ENCODE measurements around the gene ALPL. TPM values are rescaled to one million over a fixed set of nuclear protein-coding genes. Genes with fewer than 3 reads are reported as not detected.

ALPL gene
- polyA plus RNA-seq, 1 donor from 2014 or later: 0.42 TPM

DNA sequence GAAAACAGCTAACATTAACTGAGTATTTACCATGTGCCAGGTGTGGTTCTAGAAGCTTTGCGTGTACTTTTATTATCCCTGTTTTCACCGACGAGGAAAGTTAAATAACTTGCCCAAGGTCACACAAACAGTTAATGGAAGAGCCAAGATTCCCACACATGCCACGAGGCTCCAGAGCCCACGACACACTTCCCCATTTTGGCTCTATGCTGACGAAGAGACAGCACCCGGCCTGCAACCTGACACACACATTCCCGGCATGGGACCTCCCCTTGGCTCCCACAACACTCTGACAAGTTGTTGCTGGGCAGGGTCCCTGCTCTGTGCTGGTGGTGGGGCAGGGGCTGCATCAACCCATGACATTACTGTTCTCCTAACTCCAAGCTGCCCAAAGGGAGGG lies 107.1 kb downstream of the ALPL start:
- H3K9ac ChIP-seq (ENCODE audit: low read length): no peak overlapping the region
- no peak overlapping the region for H2AFZ ChIP-seq (ENCODE audit: low read depth, low read length)
- no peaks in the 10 kb centered on the region for H3K9me2 ChIP-seq (ENCODE audit: insufficient read depth, low read length)
- no peaks in the 10 kb centered on the region for H3K36me3 ChIP-seq (ENCODE audit: insufficient read depth, low read length)
- H3K4me2 ChIP-seq (ENCODE audit: low read length): no peak overlapping the region
- no peaks in the 10 kb centered on the region for H3K79me2 ChIP-seq (replicated peaks; ENCODE audit: insufficient read depth, low read length)
- no peaks in the 10 kb centered on the region for H3K27me3 ChIP-seq (ENCODE audit: insufficient read depth, low read depth, low read length)
- H3K9me3 ChIP-seq (ENCODE audit: low read length): no peaks in the 10 kb centered on the region
- H3F3A ChIP-seq (ENCODE audit: insufficient read depth, low read length, poor library complexity, severe bottlenecking): no peaks in the 10 kb centered on the region
- H3K4me3 ChIP-seq (ENCODE audit: low read length): no peak overlapping the region
- TF ChIP-seq, protein P1, sequence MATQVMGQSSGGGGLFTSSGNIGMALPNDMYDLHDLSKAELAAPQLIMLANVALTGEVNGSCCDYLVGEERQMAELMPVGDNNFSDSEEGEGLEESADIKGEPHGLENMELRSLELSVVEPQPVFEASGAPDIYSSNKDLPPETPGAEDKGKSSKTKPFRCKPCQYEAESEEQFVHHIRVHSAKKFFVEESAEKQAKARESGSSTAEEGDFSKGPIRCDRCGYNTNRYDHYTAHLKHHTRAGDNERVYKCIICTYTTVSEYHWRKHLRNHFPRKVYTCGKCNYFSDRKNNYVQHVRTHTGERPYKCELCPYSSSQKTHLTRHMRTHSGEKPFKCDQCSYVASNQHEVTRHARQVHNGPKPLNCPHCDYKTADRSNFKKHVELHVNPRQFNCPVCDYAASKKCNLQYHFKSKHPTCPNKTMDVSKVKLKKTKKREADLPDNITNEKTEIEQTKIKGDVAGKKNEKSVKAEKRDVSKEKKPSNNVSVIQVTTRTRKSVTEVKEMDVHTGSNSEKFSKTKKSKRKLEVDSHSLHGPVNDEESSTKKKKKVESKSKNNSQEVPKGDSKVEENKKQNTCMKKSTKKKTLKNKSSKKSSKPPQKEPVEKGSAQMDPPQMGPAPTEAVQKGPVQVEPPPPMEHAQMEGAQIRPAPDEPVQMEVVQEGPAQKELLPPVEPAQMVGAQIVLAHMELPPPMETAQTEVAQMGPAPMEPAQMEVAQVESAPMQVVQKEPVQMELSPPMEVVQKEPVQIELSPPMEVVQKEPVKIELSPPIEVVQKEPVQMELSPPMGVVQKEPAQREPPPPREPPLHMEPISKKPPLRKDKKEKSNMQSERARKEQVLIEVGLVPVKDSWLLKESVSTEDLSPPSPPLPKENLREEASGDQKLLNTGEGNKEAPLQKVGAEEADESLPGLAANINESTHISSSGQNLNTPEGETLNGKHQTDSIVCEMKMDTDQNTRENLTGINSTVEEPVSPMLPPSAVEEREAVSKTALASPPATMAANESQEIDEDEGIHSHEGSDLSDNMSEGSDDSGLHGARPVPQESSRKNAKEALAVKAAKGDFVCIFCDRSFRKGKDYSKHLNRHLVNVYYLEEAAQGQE (IDR thresholded peaks at IDR 0.05; ENCODE audit: borderline replicate concordance): no peak
- TF ChIP-seq EP300 (conservative IDR thresholded peaks at IDR 0.05; ENCODE audit: poor library complexity, severe bottlenecking) (no peak), MXI1 (conservative IDR thresholded peaks at IDR 0.05; ENCODE audit: poor library complexity, severe bottlenecking) (no peak)
- TF ChIP-seq, protein P2, sequence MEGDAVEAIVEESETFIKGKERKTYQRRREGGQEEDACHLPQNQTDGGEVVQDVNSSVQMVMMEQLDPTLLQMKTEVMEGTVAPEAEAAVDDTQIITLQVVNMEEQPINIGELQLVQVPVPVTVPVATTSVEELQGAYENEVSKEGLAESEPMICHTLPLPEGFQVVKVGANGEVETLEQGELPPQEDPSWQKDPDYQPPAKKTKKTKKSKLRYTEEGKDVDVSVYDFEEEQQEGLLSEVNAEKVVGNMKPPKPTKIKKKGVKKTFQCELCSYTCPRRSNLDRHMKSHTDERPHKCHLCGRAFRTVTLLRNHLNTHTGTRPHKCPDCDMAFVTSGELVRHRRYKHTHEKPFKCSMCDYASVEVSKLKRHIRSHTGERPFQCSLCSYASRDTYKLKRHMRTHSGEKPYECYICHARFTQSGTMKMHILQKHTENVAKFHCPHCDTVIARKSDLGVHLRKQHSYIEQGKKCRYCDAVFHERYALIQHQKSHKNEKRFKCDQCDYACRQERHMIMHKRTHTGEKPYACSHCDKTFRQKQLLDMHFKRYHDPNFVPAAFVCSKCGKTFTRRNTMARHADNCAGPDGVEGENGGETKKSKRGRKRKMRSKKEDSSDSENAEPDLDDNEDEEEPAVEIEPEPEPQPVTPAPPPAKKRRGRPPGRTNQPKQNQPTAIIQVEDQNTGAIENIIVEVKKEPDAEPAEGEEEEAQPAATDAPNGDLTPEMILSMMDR (IDR thresholded peaks at IDR 0.05; ENCODE audit: poor library complexity, severe bottlenecking): no peak
- no peak overlapping the region for H3K27ac ChIP-seq (ENCODE audit: low read length)
- H4K20me1 ChIP-seq (ENCODE audit: insufficient read depth): no peaks in the 10 kb centered on the region

DNA sequence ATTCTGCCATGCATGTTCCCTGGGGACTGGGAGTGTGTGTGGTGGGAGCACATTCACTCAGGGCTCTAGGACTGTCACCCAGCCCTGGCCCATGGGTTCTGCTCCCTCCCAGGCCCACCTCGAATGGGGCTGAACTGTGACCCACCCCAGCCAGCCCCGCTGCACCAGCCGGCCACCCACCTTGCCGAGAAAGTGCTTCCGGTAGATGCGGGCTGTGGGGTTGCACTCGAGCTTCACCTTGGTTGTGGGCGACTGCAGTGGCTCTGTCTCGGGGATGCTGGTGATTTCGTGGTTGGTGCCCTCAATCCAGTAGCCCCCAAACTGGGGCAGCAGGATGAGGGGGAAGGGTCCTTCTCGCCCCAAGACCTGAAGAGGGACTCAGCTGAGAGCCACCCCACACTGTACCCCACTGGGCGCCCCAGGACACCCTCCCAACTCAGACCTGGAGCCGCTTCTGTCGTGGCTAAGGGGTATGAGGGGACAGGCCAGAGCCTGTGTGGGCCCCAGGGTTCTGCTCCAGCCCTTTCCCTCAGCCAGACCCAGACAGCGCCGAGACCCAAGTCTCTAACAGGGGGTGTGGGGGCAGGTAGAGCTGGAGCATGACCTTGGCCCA lies 108.0 kb downstream of the ALPL start:
- Histone ChIP-seq H3K27me3 (ENCODE audit: insufficient read depth, low read depth, low read length) (peaks cover 3% of the 10 kb centered on the region), H2AFZ (ENCODE audit: low read depth, low read length) (no peak overlapping the region), H3K27ac (ENCODE audit: low read length) (no peak overlapping the region), H4K20me1 (ENCODE audit: insufficient read depth) (no peaks in the 10 kb centered on the region), H3K9ac (ENCODE audit: low read length) (no peak overlapping the region), H3K4me3 (ENCODE audit: low read length) (no peak overlapping the region), H3K9me2 (ENCODE audit: insufficient read depth, low read length) (no peaks in the 10 kb centered on the region), H3K36me3 (ENCODE audit: insufficient read depth, low read length) (no peaks in the 10 kb centered on the region), H3K4me2 (ENCODE audit: low read length) (no peak overlapping the region), H3K79me2 (replicated peaks; ENCODE audit: insufficient read depth, low read length) (no peaks in the 10 kb centered on the region), H3F3A (ENCODE audit: insufficient read depth, low read length, poor library complexity, severe bottlenecking) (no peaks in the 10 kb centered on the region), H3K9me3 (ENCODE audit: low read length) (no peaks in the 10 kb centered on the region)
- no peak for TF ChIP-seq SMC3 (conservative IDR thresholded peaks at IDR 0.05; ENCODE audit: poor library complexity)
- no peak for TF ChIP-seq MXI1 (conservative IDR thresholded peaks at IDR 0.05; ENCODE audit: poor library complexity, severe bottlenecking)
- TF ChIP-seq POLR2AphosphoS5 (IDR thresholded peaks at IDR 0.05): no peak
- TF ChIP-seq, protein P2 (IDR thresholded peaks at IDR 0.05; ENCODE audit: poor library complexity, severe bottlenecking): no peak
- TF ChIP-seq, protein P1 (IDR thresholded peaks at IDR 0.05; ENCODE audit: borderline replicate concordance): no peak
- no peak for TF ChIP-seq TAF1 (IDR thresholded peaks at IDR 0.05; ENCODE audit: low read depth)

Data from neural cell (in vitro differentiated cells).